Prostate gland (tissue), 2 donors: ENCODE results near the gene MNT.

Experiments used
- POLR2A ChIP-seq: fragments of 450-650 bp; IDR thresholded peaks from one replicate; pipeline ENCODE4 v1.6.1; 2016; ENCODE audit warnings: antibody characterized with exemption, mild to moderate bottlenecking
- TF ChIP-seq, protein P1 (sequence below), 4 experiments: fragments of 200-600 bp in 2 of 4; fragments of 450-650 bp in 2 of 4; sonication (generic) in 2 of 4; IDR thresholded peaks; 1 replicate in 3 of 4; 2 replicates in 1 of 4; pipeline ENCODE4 v1.5.1; 2016 to 2019; ENCODE audit warnings: antibody characterized with exemption in 4 of 4, mild to moderate bottlenecking in 2 of 4, moderate library complexity in 2 of 4

GRCh38 chr17:2380226-2380922 lies 20.5 kb downstream of the MNT start:
- TF ChIP-seq, protein P1, sequence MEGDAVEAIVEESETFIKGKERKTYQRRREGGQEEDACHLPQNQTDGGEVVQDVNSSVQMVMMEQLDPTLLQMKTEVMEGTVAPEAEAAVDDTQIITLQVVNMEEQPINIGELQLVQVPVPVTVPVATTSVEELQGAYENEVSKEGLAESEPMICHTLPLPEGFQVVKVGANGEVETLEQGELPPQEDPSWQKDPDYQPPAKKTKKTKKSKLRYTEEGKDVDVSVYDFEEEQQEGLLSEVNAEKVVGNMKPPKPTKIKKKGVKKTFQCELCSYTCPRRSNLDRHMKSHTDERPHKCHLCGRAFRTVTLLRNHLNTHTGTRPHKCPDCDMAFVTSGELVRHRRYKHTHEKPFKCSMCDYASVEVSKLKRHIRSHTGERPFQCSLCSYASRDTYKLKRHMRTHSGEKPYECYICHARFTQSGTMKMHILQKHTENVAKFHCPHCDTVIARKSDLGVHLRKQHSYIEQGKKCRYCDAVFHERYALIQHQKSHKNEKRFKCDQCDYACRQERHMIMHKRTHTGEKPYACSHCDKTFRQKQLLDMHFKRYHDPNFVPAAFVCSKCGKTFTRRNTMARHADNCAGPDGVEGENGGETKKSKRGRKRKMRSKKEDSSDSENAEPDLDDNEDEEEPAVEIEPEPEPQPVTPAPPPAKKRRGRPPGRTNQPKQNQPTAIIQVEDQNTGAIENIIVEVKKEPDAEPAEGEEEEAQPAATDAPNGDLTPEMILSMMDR (IDR thresholded peaks at IDR 0.05) = no peak
- TF ChIP-seq POLR2A = no peak
